Epithelial cell of prostate (primary cell): ENCODE results near the gene FAM163A.

Source experiments
- DNase-seq: peaks from one replicate; pipeline ENCODE4 v3.0.0-alpha.2; 2011; ENCODE audit warnings: low read depth, low spot score
- H3K27ac ChIP-seq: fragments of 450-650 bp; 2 replicates; pipeline ENCODE4 v1.5.1; 2017; ENCODE audit warnings: mild to moderate bottlenecking

Gene FAM163A

DNA sequence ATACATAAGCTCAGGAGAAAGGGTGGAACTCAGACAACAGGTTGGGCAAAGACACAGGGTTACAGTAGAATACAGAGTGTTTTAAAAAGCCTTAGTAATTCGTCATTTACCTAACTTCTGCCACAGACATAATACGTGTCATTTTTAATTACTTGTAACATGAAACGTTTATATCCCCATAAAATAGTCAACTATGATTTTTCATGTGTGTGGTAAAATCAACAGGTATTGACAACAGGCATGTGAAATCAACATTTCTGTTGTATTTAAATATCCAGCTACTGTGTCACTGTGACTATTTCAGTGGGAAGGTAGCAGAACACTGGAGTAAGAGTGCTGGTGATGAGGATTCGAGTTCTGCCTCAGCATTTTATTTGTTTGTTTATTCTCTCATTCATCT, 5.7 kb downstream of the FAM163A start:
- H3K27ac ChIP-seq: no peak overlapping the region
- no peak for DNase-seq

DNA sequence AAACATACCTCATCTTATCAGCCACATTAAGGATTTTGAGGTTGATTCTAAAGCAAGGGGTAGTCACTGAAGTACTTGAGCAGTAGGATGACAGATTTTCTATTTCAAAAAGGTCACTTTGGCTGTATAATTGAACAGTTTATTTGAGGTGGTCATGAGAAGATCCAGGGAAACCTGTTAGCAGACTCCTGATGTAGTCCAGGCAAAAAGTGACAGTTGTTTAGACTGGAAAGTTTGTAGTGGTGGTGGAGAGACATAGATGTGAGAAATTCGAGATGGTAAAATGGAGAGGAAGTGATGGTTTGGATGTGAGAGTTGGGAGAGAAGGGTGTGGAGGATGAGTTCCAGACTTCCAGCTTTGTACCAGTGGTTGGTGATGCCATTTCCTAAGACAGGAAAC, 7.5 kb downstream of the FAM163A start:
- no peak for DNase-seq
- no peak overlapping the region for H3K27ac ChIP-seq

- no peak overlapping the region for H3K27ac ChIP-seq
- no peak for DNase-seq
Measured at GRCh38 chr1:179753061-179753460, 10.0 kb downstream of the FAM163A start.

- DNase-seq: peak; percentile 29
- no peak overlapping the region for H3K27ac ChIP-seq
Measured at GRCh38 chr1:179754041-179754624, 11.0 kb downstream of the FAM163A start.

DNA sequence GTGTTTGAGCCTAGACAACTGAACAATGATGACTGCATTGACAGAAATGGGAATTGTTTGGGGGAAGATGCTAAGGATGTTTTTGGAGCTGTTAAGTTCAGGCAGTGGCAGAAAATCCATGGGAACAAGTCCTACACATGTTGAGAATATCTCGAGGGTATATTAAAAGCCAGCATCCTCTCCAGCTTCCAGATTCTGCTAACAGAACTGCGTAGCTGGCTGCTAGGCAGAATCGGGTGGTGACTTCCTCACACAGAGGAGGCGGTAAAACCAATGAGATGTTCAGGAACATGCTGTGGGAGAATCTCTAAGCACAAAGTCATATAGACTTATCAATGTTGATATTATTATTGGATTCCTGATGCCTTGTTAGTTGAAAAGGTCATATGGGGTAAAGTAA, 14.8 kb downstream of the FAM163A start:
- H3K27ac ChIP-seq: no peak overlapping the region
- DNase-seq: no peak

DNA sequence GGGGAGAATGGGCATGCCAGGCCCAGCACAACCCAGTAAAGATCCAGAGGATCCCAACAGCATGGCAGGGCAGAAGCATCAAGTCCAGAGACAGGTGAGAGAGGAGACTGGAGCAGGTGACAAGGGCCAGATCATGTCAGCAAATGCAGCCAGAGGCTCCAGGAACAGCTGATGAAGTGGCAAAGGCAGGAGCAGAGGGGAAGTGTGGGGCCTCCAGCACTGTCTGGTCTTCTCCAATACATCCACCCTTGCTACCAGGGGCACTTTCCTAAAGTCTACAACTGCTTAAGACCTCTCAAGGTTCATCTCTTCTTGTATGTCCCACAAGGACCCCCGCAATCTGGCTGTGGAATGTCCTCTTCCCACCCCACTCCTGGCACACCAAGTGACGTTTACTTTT, 17.4 kb downstream of the FAM163A start:
- no peak overlapping the region for H3K27ac ChIP-seq
- no peak for DNase-seq

DNA sequence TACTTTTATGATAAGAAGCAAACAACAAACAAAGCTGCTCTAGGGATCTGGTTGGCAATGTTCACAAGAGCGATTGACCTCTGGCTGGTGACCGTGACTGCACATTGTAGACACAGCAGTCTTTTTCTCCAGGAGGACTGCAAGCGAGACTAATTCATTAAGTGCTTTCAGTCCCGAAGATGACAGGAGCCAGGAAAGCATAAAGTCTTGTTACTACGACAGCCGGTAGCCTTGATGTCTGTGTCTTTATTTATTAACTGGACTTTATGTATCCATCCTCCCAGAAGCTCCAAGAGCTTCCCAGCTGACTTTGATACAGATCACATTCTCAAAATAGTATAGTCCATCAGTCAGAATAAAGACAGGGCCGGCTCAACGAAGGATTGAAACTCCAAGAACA, 18.2 kb downstream of the FAM163A start:
- DNase-seq: no peak
- no peak overlapping the region for H3K27ac ChIP-seq

DNA sequence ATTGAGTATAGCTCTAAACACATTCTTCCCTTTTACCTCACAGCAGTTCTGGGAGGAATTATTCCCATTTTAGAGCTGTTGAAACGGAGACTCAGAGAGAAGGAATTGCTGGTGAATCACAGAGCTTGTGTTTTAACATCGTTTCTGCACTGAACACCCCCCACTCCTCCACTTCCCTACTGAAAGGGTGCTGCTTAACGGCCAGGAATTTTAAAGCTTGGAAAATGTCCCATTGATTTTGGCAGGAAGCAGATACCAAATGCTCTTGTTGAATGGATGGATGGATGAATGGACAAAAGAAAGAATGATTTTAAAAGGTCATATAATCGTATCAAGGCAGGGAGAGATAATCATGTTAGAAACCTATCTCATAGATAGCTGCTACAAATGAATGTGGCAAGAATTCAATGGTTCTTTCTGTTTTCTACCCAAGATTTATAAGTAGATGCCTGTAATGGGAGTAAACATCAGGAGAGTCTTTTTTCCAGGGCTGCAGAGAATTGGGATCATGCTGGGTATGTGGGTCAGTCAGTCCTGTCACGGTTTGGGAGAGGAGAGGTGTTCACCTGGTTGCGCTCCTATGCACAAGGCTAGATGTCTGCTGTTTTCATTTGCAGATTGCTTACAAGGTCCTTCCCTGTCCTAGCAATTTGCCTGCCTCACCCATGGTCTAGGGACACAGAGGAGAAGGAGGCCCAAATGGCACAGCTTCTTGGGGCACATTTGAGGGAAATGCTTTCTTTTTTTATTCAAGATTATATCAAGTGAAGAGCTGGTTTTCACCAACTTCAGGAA, 19.0 kb downstream of the FAM163A start:
- DNase-seq: no peak
- no peak overlapping the region for H3K27ac ChIP-seq

GRCh38 chr1:179767177-179767581, 24.1 kb downstream of the FAM163A start:
- no peak for DNase-seq

GRCh38 chr1:179767996-179768395, 24.9 kb downstream of the FAM163A start:
- no peak for DNase-seq
- H3K27ac ChIP-seq: no peak overlapping the region

More at GRCh38 chr1:179767177-179767581, 24.1 kb downstream of the FAM163A start:
- H3K27ac ChIP-seq: no peak overlapping the region

DNA sequence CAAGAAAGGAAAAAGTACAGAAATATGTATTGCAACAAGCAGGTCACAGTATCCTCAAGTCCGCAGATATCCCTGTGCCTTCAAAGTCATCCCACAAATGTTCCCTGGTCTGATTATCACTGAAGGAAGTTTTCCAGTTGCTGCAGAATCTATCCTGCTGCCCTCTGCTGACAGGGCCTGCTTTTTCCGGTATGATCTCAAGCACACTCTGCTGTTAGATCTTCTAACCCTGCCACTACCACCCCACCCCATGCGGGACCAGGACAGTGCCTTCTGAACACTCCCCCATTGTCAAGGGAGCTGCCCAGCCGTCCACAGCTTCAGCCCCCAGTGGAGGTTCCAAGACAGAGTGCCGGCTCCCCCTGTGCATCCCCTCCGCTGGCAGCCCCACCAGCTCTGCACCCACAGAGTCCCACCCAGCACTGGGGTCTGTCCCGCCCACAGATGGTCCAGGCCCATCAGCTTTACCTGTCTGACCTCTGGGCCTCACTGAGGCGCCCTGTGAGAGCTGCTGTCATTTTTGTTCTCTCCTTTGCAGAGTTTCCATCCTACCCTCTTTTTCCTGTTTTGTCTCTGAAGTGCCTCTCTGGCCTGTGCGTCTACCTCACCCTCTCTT, 27.9 kb downstream of the FAM163A start:
- no peak overlapping the region for H3K27ac ChIP-seq
- DNase-seq: no peak

GRCh38 chr1:179773264-179773663, 30.2 kb downstream of the FAM163A start:
- DNase-seq: no peak
- H3K27ac ChIP-seq: no peak overlapping the region

DNA sequence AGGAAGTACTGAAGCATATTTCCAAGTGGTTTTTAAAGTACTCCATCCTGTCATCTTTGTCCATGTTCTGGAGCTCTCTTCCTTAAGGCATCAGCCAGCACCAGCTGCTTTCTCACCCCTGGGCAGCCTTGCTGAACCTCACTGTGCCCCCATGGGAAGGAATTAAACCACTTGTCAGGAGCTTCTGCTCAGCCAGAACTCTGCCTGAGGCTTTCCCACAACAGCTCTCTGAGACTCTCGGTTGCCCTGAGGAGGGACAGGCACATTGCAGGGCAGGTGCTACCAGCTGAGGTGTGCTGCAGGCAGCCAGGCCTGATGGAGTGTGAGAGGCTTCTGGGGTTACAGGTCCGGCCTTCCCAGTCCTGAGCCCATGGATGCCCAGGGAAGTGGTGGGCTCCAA, 30.9 kb downstream of the FAM163A start:
- DNase-seq: no peak
- H3K27ac ChIP-seq: no peak overlapping the region

GRCh38 chr1:179774566-179774965, 31.5 kb downstream of the FAM163A start:
- H3K27ac ChIP-seq: no peak overlapping the region
- no peak for DNase-seq

DNA sequence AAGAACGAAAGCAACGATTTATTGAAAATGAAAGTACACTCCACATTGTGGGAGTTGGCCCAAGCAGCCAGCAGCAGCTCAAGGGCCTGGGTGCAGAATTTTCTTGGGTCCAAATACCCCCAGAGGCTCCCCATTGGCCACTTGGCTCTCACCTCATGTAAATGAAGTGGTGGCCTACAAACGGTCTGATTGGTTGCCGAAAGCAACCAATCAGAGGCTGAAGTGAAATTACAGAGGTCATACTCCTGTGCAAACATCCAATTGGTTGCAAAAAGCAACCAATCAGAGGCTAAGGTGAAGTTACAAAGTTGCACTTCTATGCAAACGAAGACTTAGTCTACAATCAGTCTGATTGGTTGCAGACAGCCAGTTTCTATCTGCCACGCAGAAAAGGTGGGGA, 31.9 kb downstream of the FAM163A start:
- no peak for DNase-seq
- no peak overlapping the region for H3K27ac ChIP-seq

DNA sequence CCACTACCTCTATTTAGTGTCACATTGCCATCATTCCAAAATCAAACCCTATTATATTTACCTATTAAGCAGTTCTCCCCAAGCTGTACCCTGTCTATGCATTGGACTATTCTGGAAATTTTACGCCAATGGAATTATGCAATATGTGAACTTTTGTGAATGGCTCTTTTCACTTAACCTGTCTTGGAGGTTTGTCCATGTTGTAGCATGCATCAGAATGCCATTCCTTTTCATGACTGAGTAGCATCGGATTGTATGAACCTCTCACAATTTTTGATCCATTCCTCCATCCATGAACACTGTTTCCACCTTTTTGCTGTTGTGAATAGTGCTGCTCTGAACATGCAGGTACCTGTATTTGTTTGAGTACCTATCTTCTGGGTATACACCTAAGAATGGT, 33.7 kb downstream of the FAM163A start:
- no peak overlapping the region for H3K27ac ChIP-seq
- peak; percentile 18 for DNase-seq

DNA sequence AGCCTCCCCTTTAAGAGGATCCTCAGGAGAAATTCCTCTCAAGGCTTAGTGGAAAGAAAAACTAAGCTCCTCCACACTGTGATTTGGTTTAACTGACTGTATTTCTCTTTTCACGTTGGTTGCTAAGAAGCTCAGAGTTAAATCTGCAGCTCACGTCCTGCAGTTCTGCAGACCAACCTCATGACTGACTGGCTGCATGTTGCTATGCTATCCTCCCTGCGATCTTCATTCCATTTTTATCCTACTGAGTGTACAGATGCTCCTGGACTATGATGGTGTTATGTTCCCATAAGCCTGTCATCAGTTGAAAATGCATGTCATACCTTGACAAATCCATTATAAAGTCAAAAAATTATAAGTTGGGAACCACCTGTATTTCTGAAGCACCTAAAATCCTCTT, 34.6 kb downstream of the FAM163A start:
- H3K27ac ChIP-seq: no peak overlapping the region
- no peak for DNase-seq

DNA sequence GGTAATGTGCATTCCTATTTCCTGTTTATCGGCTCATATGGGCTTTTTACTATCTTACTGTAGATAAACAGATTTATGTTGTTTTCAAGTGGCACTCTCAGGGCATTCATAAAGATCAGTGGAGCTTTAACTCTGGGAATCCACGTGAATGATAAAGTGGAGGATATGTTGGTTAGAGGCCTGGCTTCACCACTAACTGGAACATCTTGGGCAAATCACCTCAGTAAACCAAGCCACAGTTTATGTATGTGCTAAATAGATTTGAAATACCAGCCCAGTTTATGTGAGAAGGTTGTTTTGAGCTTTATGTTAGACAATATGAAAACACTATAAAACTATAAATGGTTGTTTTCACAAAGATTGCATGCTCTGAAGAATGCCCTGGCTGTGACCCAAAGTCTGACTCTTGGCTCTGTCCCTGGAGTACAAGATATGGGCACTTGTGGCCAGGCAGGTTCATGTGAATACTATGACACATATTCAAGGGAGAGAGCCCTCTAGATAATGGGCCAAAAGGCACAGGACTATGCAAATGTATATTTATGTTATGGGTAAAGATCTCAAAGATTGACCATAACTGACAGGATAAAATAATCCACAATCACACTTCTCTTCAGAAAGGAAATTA, 36.7 kb downstream of the FAM163A start:
- no peak overlapping the region for H3K27ac ChIP-seq
- DNase-seq: no peak

GRCh38 chr1:179781962-179782361, 38.9 kb downstream of the FAM163A start:
- no peak for DNase-seq
- H3K27ac ChIP-seq: no peak overlapping the region

DNA sequence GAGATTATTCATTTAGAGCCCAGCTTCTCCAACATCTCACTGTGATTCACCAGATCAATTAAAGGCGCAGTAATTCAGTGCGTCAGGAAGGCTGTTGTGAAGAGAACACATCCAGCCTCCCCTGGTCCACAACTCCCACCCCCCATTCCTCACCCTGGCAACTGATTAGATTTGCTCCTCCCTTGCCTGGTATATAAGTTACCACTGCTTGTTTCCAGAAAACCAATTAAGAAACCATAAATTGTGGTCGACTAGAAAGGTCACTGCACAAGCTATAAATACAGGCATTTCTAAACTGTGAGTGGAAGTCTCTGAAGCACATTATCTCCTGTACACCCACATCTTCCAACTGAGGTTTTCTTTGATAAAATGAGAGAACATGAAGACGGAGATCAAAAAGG, 41.9 kb downstream of the FAM163A start:
- no peak for DNase-seq
- no peak overlapping the region for H3K27ac ChIP-seq

- DNase-seq: no peak
- no peak overlapping the region for H3K27ac ChIP-seq
Measured at GRCh38 chr1:179785728-179786127, 42.6 kb downstream of the FAM163A start.
